Psoas muscle (tissue), 8 donors: ENCODE data around the gene MLEC. TPM values are rescaled to one million over a fixed set of nuclear protein-coding genes. Genes with fewer than 3 reads are reported as not detected.

Source experiments
- ATAC-seq, 4 donors: fragments of 200-7000 bp; cut with Tn5 transposase; one replicate each; pipeline ENCODE4 v1.9.1; 2020; ENCODE audit warnings: moderate library complexity in 3 of 4, mild to moderate bottlenecking in 2 of 4
- DNase-seq, 2 donors: peaks; one replicate each; pipeline ENCODE4 v3.0.0-alpha.2; 2020
- H3K27ac ChIP-seq: fragments of 200-600 bp; one replicate; pipeline ENCODE4 v1.8.0; 2022
- H3K27me3 ChIP-seq, 3 donors: fragments of 200-600 bp in 1 of 3; one replicate each; pipeline versions ENCODE4 v1.6.1 to v1.8.0; 2013 to 2022; ENCODE audit warnings: low read length in 2 of 3, mild to moderate bottlenecking in 2 of 3, moderate library complexity in 1 of 3; ENCODE audit not compliant: insufficient read depth in 3 of 3
- H3K36me3 ChIP-seq, 2 donors: fragments of 200-600 bp in 1 of 2; one replicate each; pipeline versions ENCODE4 v1.6.1 to v1.8.0; 2013 to 2022; ENCODE audit warnings: low read depth in 1 of 2, mild to moderate bottlenecking in 1 of 2, moderate library complexity in 1 of 2; ENCODE audit not compliant: insufficient read depth in 1 of 2
- H3K4me1 ChIP-seq: fragments of 200-600 bp; one replicate; pipeline ENCODE4 v1.8.0; 2022
- H3K4me3 ChIP-seq: fragments of 200-600 bp; one replicate; pipeline ENCODE4 v1.8.0; 2022; ENCODE audit warnings: mild to moderate bottlenecking
- H3K9me3 ChIP-seq: fragments of 200-600 bp; one replicate; pipeline ENCODE4 v1.8.0; 2022
- CTCF ChIP-seq: fragments of 200-600 bp; IDR thresholded peaks from one replicate; pipeline ENCODE4 v1.8.0; 2022; ENCODE audit warnings: antibody characterized with exemption
- WGBS, 3 donors: extraction: QIAGEN DNeasy Blood & Tissue Kit; methylation state at CpG; one replicate each; pipeline versions ENCODE4 v1.1.6 to v1.1.7; 2013; 5-methylcytosine and 5-hydroxymethylcytosine counted together
- intact Hi-C, 2 donors: fragments of 100-400 bp; cut with DNase I; formaldehyde crosslinking; loops; one replicate each; pipeline versions ENCODE4 v1.11.0 to v1.14.2; 2022
- polyA plus RNA-seq, 3 donors: library from polyadenylated mRNA; stranded (reverse); fragments of 200-250 nt; gene quantifications; one replicate each; pipeline ENCODE4 v1.2.3, GENCODE V29; 2013
- total RNA-seq, 4 donors: library from RNA; stranded (reverse); fragmentation: NEBNext Ultra II Directional in 2 of 4; extraction: Animal tissue kit (Norgen Biotek cat#: 25700) in 2 of 4; gene quantifications; one replicate each; pipeline versions ENCODE4 v1.2.1 to v1.2.4, GENCODE V29; 2021 to 2023
- donor health status: healthy with polysubstance abuse.
- donor health status: DM: no; HTN: no; CAD: no; lungs with moderate emphysema.
- donor health status: Bipolar disorder and iron deficiency.
- donor health status: healthy.
- donor health status: DM: yes; HTN: yes; CAD: no.
- donor health status: DM: no; HTN: no; CAD: no.
- donor health status: DM: no; HTN: no; CAD: no.
- donor health status: DM: yes; HTN: yes; CAD: no.

The MLEC gene
- total and polyA plus RNA-seq, 7 donors, result 30.7 to 102 (median 60.1) TPM

- Histone ChIP-seq H3K36me3 (no peaks in the 10 kb centered on the region), H3K4me3 (no peak overlapping the region), H3K27me3 (no peaks in the 10 kb centered on the region), H3K9me3 (no peaks in the 10 kb centered on the region), H3K4me1 (no peaks in the 10 kb centered on the region), H3K27ac (no peak overlapping the region)
- no peak for DNase-seq
- intact Hi-C loops, result no loop called here
- WGBS, 3 donors, result 43 to 57% (median 44%) methylated on average over 5 of the region's 5 CpGs
- no peak for TF ChIP-seq CTCF
- ATAC-seq, result peak; percentile 31 to 53 (median 42)
Observed at GRCh38 chr12:120749256-120749655, 62.3 kb downstream of the MLEC start.

GRCh38 chr12:120750806-120751205 is 63.9 kb downstream of the MLEC start:
- Histone ChIP-seq H3K9me3 (no peaks in the 10 kb centered on the region), H3K27ac (no peak overlapping the region), H3K4me1 (no peaks in the 10 kb centered on the region), H3K4me3 (no peak overlapping the region), H3K36me3 (no peaks in the 10 kb centered on the region), H3K27me3 (no peaks in the 10 kb centered on the region)
- no peak for TF ChIP-seq CTCF
- intact Hi-C loops, result no loop called here
- no peak for DNase-seq
- 94 to 96% (median 96%) methylated on average over 5 of the region's 5 CpGs for WGBS, 3 donors
- no peak for ATAC-seq

- Histone ChIP-seq H3K9me3 (no peaks in the 10 kb centered on the region), H3K4me1 (no peaks in the 10 kb centered on the region), H3K27me3 (no peaks in the 10 kb centered on the region), H3K36me3 (no peaks in the 10 kb centered on the region), H3K27ac (no peak overlapping the region), H3K4me3 (no peak overlapping the region)
- DNase-seq (no peak), ATAC-seq (peak; percentile 54 to 74 (median 67))
- intact Hi-C loops, result no loop called here
- no peak for TF ChIP-seq CTCF
- 83 to 91% (median 84%) methylated on average over 9 of the region's 9 CpGs for WGBS, 3 donors
Observed at GRCh38 chr12:120751389-120751788, 64.4 kb downstream of the MLEC start.

Other genes with a start within 250 kb of the MLEC start
- 10 to 100 TPM; 34.4 to 52.6 (median 38.5) TPM for gene COX6A1, start 249.0 kb upstream of the MLEC start, total RNA-seq
- gene COX6A1, start 249.0 kb upstream of the MLEC start, polyA plus RNA-seq, result 100 to 1,000 TPM in 1 of 3 donors, 10 to 100 TPM in 2; 58.1 to 211 (median 96.6) TPM
- 10 to 100 TPM; 24.4 to 37.3 (median 31.0) TPM for gene TRIAP1, start 240.8 kb upstream of the MLEC start, total RNA-seq
- gene TRIAP1, start 240.8 kb upstream of the MLEC start, polyA plus RNA-seq, result 100 to 1,000 TPM in 1 of 3 donors, 10 to 100 TPM in 2; 42.8 to 111 (median 60.2) TPM
- 10 to 100 TPM in 2 of 4 donors, 1 to 10 TPM in 2; 8.7 to 17.6 (median 10.1) TPM for gene GATC, start 240.7 kb upstream of the MLEC start, total RNA-seq
- gene GATC, start 240.7 kb upstream of the MLEC start, polyA plus RNA-seq, result 10 to 100 TPM in 1 of 3 donors, 1 to 10 TPM in 2; 6.4 to 16.5 (median 8.5) TPM
- gene SRSF9, start 217.4 kb upstream of the MLEC start, total RNA-seq, result 10 to 100 TPM; 24.9 to 34.8 (median 33.0) TPM
- gene SRSF9, start 217.4 kb upstream of the MLEC start, polyA plus RNA-seq, result 10 to 100 TPM; 26.4 to 53.8 (median 36.1) TPM
- gene DYNLL1, start 191.0 kb upstream of the MLEC start, total RNA-seq, result 100 to 1,000 TPM in 1 of 4 donors, 10 to 100 TPM in 3; 30.1 to 116 (median 68.2) TPM
- 100 to 1,000 TPM in 2 of 3 donors, 10 to 100 TPM in 1; 62.0 to 155 (median 144) TPM for gene DYNLL1, start 191.0 kb upstream of the MLEC start, polyA plus RNA-seq
- 10 to 100 TPM; 33.1 to 52.8 (median 45.7) TPM for gene COQ5, start 158.0 kb upstream of the MLEC start, total RNA-seq
- 10 to 100 TPM; 53.4 to 81.4 (median 55.4) TPM for gene COQ5, start 158.0 kb upstream of the MLEC start, polyA plus RNA-seq
- gene RNF10, start 152.8 kb upstream of the MLEC start, total RNA-seq, result 100 to 1,000 TPM; 296 to 463 (median 350) TPM
- gene RNF10, start 152.8 kb upstream of the MLEC start, polyA plus RNA-seq, result 100 to 1,000 TPM; 299 to 624 (median 302) TPM
- 10 to 100 TPM in 3 of 4 donors, 1 to 10 TPM in 1; 9.8 to 20.2 (median 17.0) TPM for gene POP5, start 105.7 kb upstream of the MLEC start, total RNA-seq
- 10 to 100 TPM; 18.9 to 30.4 (median 27.7) TPM for gene POP5, start 105.7 kb upstream of the MLEC start, polyA plus RNA-seq
- 1 to 10 TPM; 1.6 to 4.8 (median 2.6) TPM for gene CABP1, start 46.5 kb upstream of the MLEC start, total RNA-seq
- 1 to 10 TPM; 2.2 to 2.3 (median 2.3) TPM for gene CABP1, start 46.5 kb upstream of the MLEC start, polyA plus RNA-seq
- gene UNC119B, start 23.3 kb downstream of the MLEC start, total RNA-seq, result 10 to 100 TPM in 1 of 4 donors, 1 to 10 TPM in 3; 7.5 to 10.9 (median 7.9) TPM
- 1 to 10 TPM; 4.3 to 9.4 (median 8.3) TPM for gene UNC119B, start 23.3 kb downstream of the MLEC start, polyA plus RNA-seq
- 100 to 1,000 TPM in 2 of 4 donors, 10 to 100 TPM in 2; 81.9 to 109 (median 102) TPM for gene ACADS, start 38.7 kb downstream of the MLEC start, total RNA-seq
- gene ACADS, start 38.7 kb downstream of the MLEC start, polyA plus RNA-seq, result 100 to 1,000 TPM; 106 to 120 (median 106) TPM
- gene SPPL3, start 217.2 kb downstream of the MLEC start, total RNA-seq, result 10 to 100 TPM; 17.5 to 24.2 (median 19.7) TPM
- 10 to 100 TPM in 1 of 3 donors, 1 to 10 TPM in 2; 7.3 to 11.6 (median 9.2) TPM for gene SPPL3, start 217.2 kb downstream of the MLEC start, polyA plus RNA-seq